ENCODE measurements around the gene MYLK. TPM values are rescaled to one million over a fixed set of nuclear protein-coding genes. Genes with fewer than 3 reads are reported as not detected.
"Not testable (repeated sequence)": the region's sequence is repeated elsewhere in the genome, so short reads cannot be mapped to it uniquely, and the experiment has no call there.

MYLK gene
- total RNA-seq, 4 donors from 2014 or later = 10.7 to 320 (median 42.0) TPM

- Histone ChIP-seq H3K4me3 (peak overlapping the region; percentile 6 to 56 (median 37)), H3K4me1 (peaks cover 16 to 62% (median 27%) of the 10 kb centered on the region in 3 donors), H3K27ac (peak overlapping the region; percentile 36 to 83 (median 74)), H3K9me3 (no peaks in the 10 kb centered on the region), H3K36me3 (peaks cover 0 to 25% (median 0%) of the 10 kb centered on the region in 3 donors), H3K27me3 (no peaks in the 10 kb centered on the region)
- TF ChIP-seq POLR2A (IDR thresholded peaks at IDR 0.05) = no peak
- TF ChIP-seq CTCF (IDR thresholded peaks at IDR 0.05) = no peak
- WGBS, 2 donors = 8 to 22% methylated on average over 5 of the region's 5 CpGs
- intact Hi-C loops (cut with DNase I) = no loop called here
- no peak for DNase-seq
Observed at GRCh38 chr3:123618768-123619484, 265.2 kb downstream of the MYLK start.

- peak overlapping the region in 3 of 4 donors; percentile 67 to 83 (median 76) for H3K27ac ChIP-seq
- intact Hi-C loops (cut with DNase I) = no loop called here
- 44 to 56% methylated on average over 6 of the region's 7 CpGs for WGBS, 2 donors
Observed at GRCh38 chr3:123618076-123618708, 265.9 kb downstream of the MYLK start.

DNA sequence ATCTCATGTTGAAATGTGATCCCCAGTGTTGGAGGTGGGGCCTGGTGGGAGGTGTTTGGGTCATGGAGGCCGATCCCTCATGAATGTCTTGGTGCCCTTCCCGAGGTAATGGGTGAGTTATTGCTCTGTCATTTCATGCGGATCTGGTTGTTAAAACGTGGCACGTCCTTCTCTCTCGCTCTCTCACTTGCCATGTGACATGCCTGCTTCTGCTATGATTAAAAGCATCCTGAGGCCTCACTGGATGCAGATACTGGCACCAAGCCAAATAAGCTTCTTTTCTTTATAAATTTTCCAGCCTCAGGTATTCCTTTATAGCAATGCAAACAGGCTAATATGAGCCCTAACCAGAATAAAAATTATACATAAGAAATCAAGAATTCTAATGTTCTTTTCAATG lies 267.5 kb downstream of the MYLK start:
- 74 to 87% methylated on average over 6 of the region's 6 CpGs for WGBS, 2 donors
- peaks cover 0 to 47% (median 0%) of the 10 kb centered on the region in 3 donors for H3K36me3 ChIP-seq
- no peaks in the 10 kb centered on the region for H3K9me3 ChIP-seq
- H3K27ac ChIP-seq = no peak overlapping the region
- intact Hi-C loops (cut with DNase I) = no loop called here
- no peak for TF ChIP-seq POLR2A (IDR thresholded peaks at IDR 0.05)
- no peak for TF ChIP-seq CTCF (IDR thresholded peaks at IDR 0.05)
- H3K4me1 ChIP-seq = peaks cover 13 to 39% (median 16%) of the 10 kb centered on the region in 3 donors
- no peak for DNase-seq
- no peaks in the 10 kb centered on the region for H3K27me3 ChIP-seq
- peak overlapping the region in 2 of 4 donors; percentile 37 to 56 for H3K4me3 ChIP-seq

More at GRCh38 chr3:123618076-123618708, 265.9 kb downstream of the MYLK start:
- H3K4me3 ChIP-seq = peak overlapping the region; percentile 7 to 56 (median 37)
- H3K9me3 ChIP-seq = no peaks in the 10 kb centered on the region
- peaks cover 0 to 32% (median 0%) of the 10 kb centered on the region in 3 donors for H3K36me3 ChIP-seq
- DNase-seq = no peak
- TF ChIP-seq CTCF (IDR thresholded peaks at IDR 0.05) (no peak), POLR2A (IDR thresholded peaks at IDR 0.05) (no peak)
- H3K4me1 ChIP-seq = peaks cover 16 to 55% (median 21%) of the 10 kb centered on the region in 3 donors
- H3K27me3 ChIP-seq = no peaks in the 10 kb centered on the region

DNA sequence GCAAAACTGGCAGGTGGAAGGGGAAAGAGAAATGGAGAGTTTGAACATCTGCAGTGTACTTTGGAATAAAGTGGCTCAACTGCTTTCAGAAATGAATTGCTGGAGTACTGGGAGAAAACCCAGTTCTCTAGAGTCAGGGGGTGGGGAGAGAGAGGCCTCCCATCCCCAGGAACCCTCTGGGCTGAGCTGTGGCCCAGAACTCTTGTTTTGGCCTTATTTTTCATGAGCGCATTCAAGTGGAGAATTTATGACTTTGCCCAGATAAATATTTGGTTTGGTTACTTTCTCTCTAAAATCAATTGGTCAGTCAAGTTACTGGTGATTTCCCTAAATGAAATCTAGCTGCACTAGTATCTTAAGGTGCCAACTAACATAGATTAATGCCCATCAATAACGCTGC lies 270.6 kb downstream of the MYLK start:
- no peaks in the 10 kb centered on the region for H3K27me3 ChIP-seq
- H3K4me3 ChIP-seq = no peak overlapping the region
- intact Hi-C loops (cut with DNase I) = no loop called here
- no peak for DNase-seq
- peaks cover 0 to 56% (median 0%) of the 10 kb centered on the region in 3 donors for H3K36me3 ChIP-seq
- H3K27ac ChIP-seq = no peak overlapping the region
- TF ChIP-seq CTCF (IDR thresholded peaks at IDR 0.05) (no peak), POLR2A (IDR thresholded peaks at IDR 0.05) (no peak)
- no peaks in the 10 kb centered on the region for H3K9me3 ChIP-seq
- WGBS, 2 donors = 78 to 87% methylated on average over 2 of the region's 2 CpGs
- peaks cover 4 to 10% (median 7%) of the 10 kb centered on the region in 3 donors for H3K4me1 ChIP-seq

GRCh38 chr3:123611674-123612073 lies 272.5 kb downstream of the MYLK start:
- H3K27ac ChIP-seq; H3K4me3 ChIP-seq; H3K4me1 ChIP-seq; H3K9me3 ChIP-seq; H3K27me3 ChIP-seq; intact Hi-C loops (cut with DNase I); DNase-seq: not testable (repeated sequence)
- H3K36me3 ChIP-seq = peaks cover 0 to 46% (median 0%) of the 10 kb centered on the region in 3 donors
- 81 to 83% methylated on average over 3 to 7 of the region's 7 CpGs for WGBS, 2 donors
